K562 (cell line): ENCODE results near the gene PI4KA. TPM values are rescaled to one million over a fixed set of nuclear protein-coding genes. Genes with fewer than 3 reads are reported as not detected.

Experiments
- ERF ChIP-seq: fragments of 450-650 bp; formaldehyde crosslinking; IDR thresholded peaks from 2 replicates; pipeline ENCODE4 v1.4.0; 2020; ENCODE audit warnings: mild to moderate bottlenecking, mixed read lengths
- FOXA1 ChIP-seq: fragments of 450-650 bp; IDR thresholded peaks from 2 replicates; pipeline ENCODE4 v1.6.1; 2016; ENCODE audit warnings: mild to moderate bottlenecking, borderline replicate concordance
- polyA plus RNA-seq, 8 experiments: library from polyadenylated mRNA; depleted of rRNA in 4 of 8; stranded (reverse) in 5 of 8; unstranded in 3 of 8; fragments of >200 nt; fragmentation: Nextera tagmentation in 2 of 8; fragmentation: Illumina TruSeq in 1 of 8; extraction: Ambion mirVana in 2 of 8; extraction: Trizol in 1 of 8; gene quantifications; 2 replicates each; pipeline versions ENCODE4 v1.2.1 to v1.2.3, GENCODE V29; 2011 to 2014; ENCODE audit warnings: inconsistent platforms in 1 of 8, missing spikeins in 1 of 8
- total RNA-seq, 7 experiments: library from RNA; depleted of rRNA in 6 of 7; stranded (reverse); fragments of >200 nt in 6 of 7; fragmentation: Illumina TruSeq in 2 of 7; extraction: Trizol in 2 of 7; gene quantifications; 2 replicates each; pipeline versions ENCODE4 v1.2.1 to v1.2.3, GENCODE V29; 2011 to 2021; ENCODE audit warnings: low replicate concordance in 1 of 7
- TF ChIP-seq, protein P1 (sequence below), 2 experiments: fragments of 250-450 bp in 1 of 2; fragments of 450-650 bp in 1 of 2; sonication (Bioruptor Pico) in 1 of 2; IDR thresholded peaks; 2 replicates each; pipeline versions ENCODE4 v1.6.1 to v1.8.0; 2016 to 2021; ENCODE audit warnings: mild to moderate bottlenecking in 2 of 2, moderate library complexity in 2 of 2, missing compliant biosample characterization in 1 of 2, missing genetic modification characterization in 1 of 2
- TF ChIP-seq, protein P2 (sequence below): sonication (generic); formaldehyde crosslinking; IDR thresholded peaks from 2 replicates; pipeline ENCODE4 v1.9.0; 2022; ENCODE audit warnings: mild to moderate bottlenecking, missing genetic modification reagents
- TF ChIP-seq, protein P3 (sequence below): sonication (generic); formaldehyde crosslinking; IDR thresholded peaks from 2 replicates; pipeline ENCODE4 v1.8.0; 2023; ENCODE audit warnings: mild to moderate bottlenecking, missing genetic modification reagents

Gene PI4KA
- total and polyA plus RNA-seq, 9 of the 15 experiments (the other 6 are each of a cell fraction or from before 2014, with no cell fraction given), result 7.3 to 187 (median 84.7) TPM

DNA sequence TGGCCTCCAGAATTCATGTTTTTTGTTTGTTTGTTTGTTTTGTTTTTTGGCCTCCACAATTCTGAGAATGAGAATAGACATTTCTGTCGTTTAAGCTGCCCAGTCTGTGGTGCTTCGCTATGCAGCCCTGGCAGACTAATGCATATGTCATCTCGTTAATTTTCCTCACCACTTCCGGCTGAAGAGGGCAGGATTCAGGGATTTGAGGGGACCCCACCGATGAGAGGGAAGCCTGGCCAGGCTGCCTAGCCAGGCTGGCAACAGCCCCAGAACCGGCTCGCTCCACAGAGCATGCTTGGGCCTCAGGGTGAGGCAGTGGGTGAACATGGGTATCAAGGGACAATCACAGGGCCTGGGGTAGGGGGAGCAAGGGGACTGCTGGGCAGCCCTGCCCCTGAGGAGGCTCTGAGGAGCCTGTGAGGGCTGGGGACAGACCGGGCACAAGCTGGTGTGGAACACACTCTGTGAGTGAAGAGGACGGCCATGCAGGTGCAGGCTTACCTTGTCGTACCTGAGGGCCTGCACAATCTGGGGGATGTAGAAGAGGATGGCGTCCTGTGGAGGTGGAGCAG, 132.5 kb downstream of the PI4KA start (continued):
- TF ChIP-seq, protein P1, sequence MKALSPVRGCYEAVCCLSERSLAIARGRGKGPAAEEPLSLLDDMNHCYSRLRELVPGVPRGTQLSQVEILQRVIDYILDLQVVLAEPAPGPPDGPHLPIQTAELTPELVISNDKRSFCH (CRISPR knock-in tag; IDR thresholded peaks at IDR 0.05), result peak; percentile 46; the same call in 1 of the 2 replicates
- TF ChIP-seq, protein P1 (tag; IDR thresholded peaks at IDR 0.05), result no peak
- TF ChIP-seq ERF (CRISPR knock-in tag) (0 out of 2 replicates have a peak, but pooled peaks have one; percentile 24), FOXA1 (no peak)
- TF ChIP-seq, protein P2, sequence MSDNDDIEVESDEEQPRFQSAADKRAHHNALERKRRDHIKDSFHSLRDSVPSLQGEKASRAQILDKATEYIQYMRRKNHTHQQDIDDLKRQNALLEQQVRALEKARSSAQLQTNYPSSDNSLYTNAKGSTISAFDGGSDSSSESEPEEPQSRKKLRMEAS (CRISPR knock-in tag), result peak; percentile 44; the same call in 1 of the 2 replicates
- TF ChIP-seq, protein P3, sequence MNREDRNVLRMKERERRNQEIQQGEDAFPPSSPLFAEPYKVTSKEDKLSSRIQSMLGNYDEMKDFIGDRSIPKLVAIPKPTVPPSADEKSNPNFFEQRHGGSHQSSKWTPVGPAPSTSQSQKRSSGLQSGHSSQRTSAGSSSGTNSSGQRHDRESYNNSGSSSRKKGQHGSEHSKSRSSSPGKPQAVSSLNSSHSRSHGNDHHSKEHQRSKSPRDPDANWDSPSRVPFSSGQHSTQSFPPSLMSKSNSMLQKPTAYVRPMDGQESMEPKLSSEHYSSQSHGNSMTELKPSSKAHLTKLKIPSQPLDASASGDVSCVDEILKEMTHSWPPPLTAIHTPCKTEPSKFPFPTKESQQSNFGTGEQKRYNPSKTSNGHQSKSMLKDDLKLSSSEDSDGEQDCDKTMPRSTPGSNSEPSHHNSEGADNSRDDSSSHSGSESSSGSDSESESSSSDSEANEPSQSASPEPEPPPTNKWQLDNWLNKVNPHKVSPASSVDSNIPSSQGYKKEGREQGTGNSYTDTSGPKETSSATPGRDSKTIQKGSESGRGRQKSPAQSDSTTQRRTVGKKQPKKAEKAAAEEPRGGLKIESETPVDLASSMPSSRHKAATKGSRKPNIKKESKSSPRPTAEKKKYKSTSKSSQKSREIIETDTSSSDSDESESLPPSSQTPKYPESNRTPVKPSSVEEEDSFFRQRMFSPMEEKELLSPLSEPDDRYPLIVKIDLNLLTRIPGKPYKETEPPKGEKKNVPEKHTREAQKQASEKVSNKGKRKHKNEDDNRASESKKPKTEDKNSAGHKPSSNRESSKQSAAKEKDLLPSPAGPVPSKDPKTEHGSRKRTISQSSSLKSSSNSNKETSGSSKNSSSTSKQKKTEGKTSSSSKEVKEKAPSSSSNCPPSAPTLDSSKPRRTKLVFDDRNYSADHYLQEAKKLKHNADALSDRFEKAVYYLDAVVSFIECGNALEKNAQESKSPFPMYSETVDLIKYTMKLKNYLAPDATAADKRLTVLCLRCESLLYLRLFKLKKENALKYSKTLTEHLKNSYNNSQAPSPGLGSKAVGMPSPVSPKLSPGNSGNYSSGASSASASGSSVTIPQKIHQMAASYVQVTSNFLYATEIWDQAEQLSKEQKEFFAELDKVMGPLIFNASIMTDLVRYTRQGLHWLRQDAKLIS, result no peak
